ENCODE measurements around the gene ME3. TPM values are rescaled to one million over a fixed set of nuclear protein-coding genes. Genes with fewer than 3 reads are reported as not detected.
"Not testable (repeated sequence)": the region's sequence is repeated elsewhere in the genome, so short reads cannot be mapped to it uniquely, and the experiment has no call there.

ME3 gene
- total RNA-seq, 1 experiment from 2014 or later: 0.30 TPM

GRCh38 chr11:86621854-86622253 lies 50.6 kb downstream of the ME3 start:
- TF ChIP-seq EZH2 (IDR thresholded peaks at IDR 0.05) (no peak), CEBPB (IDR thresholded peaks at IDR 0.05; ENCODE audit: low read depth) (no peak)
- Histone ChIP-seq H3K9me3 (ENCODE audit: control insufficient read depth in 1 of 2, insufficient read depth in 1 of 2, low read depth in 1 of 2, low read length in 2 of 2) (no peaks in the 10 kb centered on the region), H3K4me1 (ENCODE audit: control insufficient read depth in 1 of 2, insufficient read depth in 2 of 2, low read length in 2 of 2) (no peaks in the 10 kb centered on the region), H3K79me2 (ENCODE audit: insufficient read depth, low read length) (no peaks in the 10 kb centered on the region), H3K4me2 (ENCODE audit: low read length) (no peak overlapping the region), H3K9ac (ENCODE audit: low read length) (no peak overlapping the region), H3K27ac (ENCODE audit: low read depth, low read length) (no peak overlapping the region), H3K36me3 (ENCODE audit: control insufficient read depth in 1 of 2, insufficient read depth in 2 of 2, low read length in 2 of 2) (no peaks in the 10 kb centered on the region), H3K27me3 (ENCODE audit: insufficient read depth, low read length) (no peaks in the 10 kb centered on the region), H2AFZ (ENCODE audit: low read depth, low read length, poor library complexity, severe bottlenecking) (no peak overlapping the region), H3K4me3 (replicated peaks in 1 of 2; ENCODE audit: low read depth in 1 of 2, low read length in 2 of 2) (no peak overlapping the region), H4K20me1 (ENCODE audit: insufficient read depth) (no peaks in the 10 kb centered on the region), H3K9me2 (ENCODE audit: insufficient read depth) (no peaks in the 10 kb centered on the region)
- no peak for DNase-seq (ENCODE audit: low read depth, low spot score)
- CTCF ChIA-PET: interaction anchor here (1.0 kb wide), 1 partner anchor 14 kb away, joined by 4 read pairs; no protein-coding TSS in a partner anchor
- RAD21 ChIA-PET (ENCODE audit: low non-redundant PET in 1 of 2, low total read pairs in 2 of 2, uncharacterized antibody in 2 of 2, unreplicated experiment in 2 of 2): no interaction called here
- BruUV-seq (replicated peaks): no TSS peak
- intact Hi-C loops (cut with micrococcal nuclease): no loop called here
- no peak for ATAC-seq
- POLR2A ChIA-PET: no interaction called here

GRCh38 chr11:86620891-86621521 lies 51.4 kb downstream of the ME3 start:
- Histone ChIP-seq H3K9me3 (ENCODE audit: control insufficient read depth in 1 of 2, insufficient read depth in 1 of 2, low read depth in 1 of 2, low read length in 2 of 2) (no peaks in the 10 kb centered on the region), H2AFZ (ENCODE audit: low read depth, low read length, poor library complexity, severe bottlenecking) (no peak overlapping the region), H3K79me2 (ENCODE audit: insufficient read depth, low read length) (no peaks in the 10 kb centered on the region), H3K9me2 (ENCODE audit: insufficient read depth) (no peaks in the 10 kb centered on the region), H4K20me1 (ENCODE audit: insufficient read depth) (no peaks in the 10 kb centered on the region), H3K36me3 (ENCODE audit: control insufficient read depth in 1 of 2, insufficient read depth in 2 of 2, low read length in 2 of 2) (no peaks in the 10 kb centered on the region), H3K4me1 (ENCODE audit: control insufficient read depth in 1 of 2, insufficient read depth in 2 of 2, low read length in 2 of 2) (no peaks in the 10 kb centered on the region), H3K4me2 (ENCODE audit: low read length) (no peak overlapping the region), H3K9ac (ENCODE audit: low read length) (no peak overlapping the region), H3K4me3 (replicated peaks in 1 of 2; ENCODE audit: low read depth in 1 of 2, low read length in 2 of 2) (no peak overlapping the region), H3K27ac (ENCODE audit: low read depth, low read length) (no peak overlapping the region), H3K27me3 (ENCODE audit: insufficient read depth, low read length) (no peaks in the 10 kb centered on the region)
- no peak for DNase-seq (ENCODE audit: low read depth, low spot score)
- TF ChIP-seq TCF7L2 (IDR thresholded peaks at IDR 0.05; ENCODE audit: borderline replicate concordance, extremely low read depth, insufficient read depth, insufficient read length) (no peak), JUND (IDR thresholded peaks at IDR 0.05) (no peak), CBX3 (IDR thresholded peaks at IDR 0.05; ENCODE audit: low read depth) (no peak), ZNF274 (IDR thresholded peaks at IDR 0.05; ENCODE audit: low read depth, low read length) (no peak), FOSL1 (IDR thresholded peaks at IDR 0.05; ENCODE audit: low read depth) (no peak), ELF1 (IDR thresholded peaks at IDR 0.05; ENCODE audit: borderline replicate concordance, low read depth) (no peak), ZBTB33 (IDR thresholded peaks at IDR 0.05; ENCODE audit: extremely low read depth, insufficient replicate concordance, low read length) (no peak)
- ChIA-PET CTCF (interaction anchor here (1.0 kb wide), 1 partner anchor 13 kb away, joined by 4 read pairs; no protein-coding TSS in a partner anchor), RAD21 (ENCODE audit: low non-redundant PET in 1 of 2, low total read pairs in 2 of 2, uncharacterized antibody in 2 of 2, unreplicated experiment in 2 of 2) (no interaction called here), POLR2A (no interaction called here)
- ATAC-seq: no peak
- no TSS peak for BruUV-seq (replicated peaks)
- intact Hi-C loops (cut with micrococcal nuclease): no loop called here

- H3K4me2 ChIP-seq (ENCODE audit: low read length); H3K4me1 ChIP-seq (ENCODE audit: control insufficient read depth in 1 of 2, insufficient read depth in 2 of 2, low read length in 2 of 2); H3K4me3 ChIP-seq (replicated peaks in 1 of 2; ENCODE audit: low read depth in 1 of 2, low read length in 2 of 2); H3K79me2 ChIP-seq (ENCODE audit: insufficient read depth, low read length); H3K36me3 ChIP-seq (ENCODE audit: control insufficient read depth in 1 of 2, insufficient read depth in 2 of 2, low read length in 2 of 2); H4K20me1 ChIP-seq (ENCODE audit: insufficient read depth); H3K27me3 ChIP-seq (ENCODE audit: insufficient read depth, low read length); H3K9ac ChIP-seq (ENCODE audit: low read length); intact Hi-C loops (cut with micrococcal nuclease); H3K9me3 ChIP-seq (ENCODE audit: control insufficient read depth in 1 of 2, insufficient read depth in 1 of 2, low read depth in 1 of 2, low read length in 2 of 2); POLR2A ChIA-PET; ATAC-seq; H2AFZ ChIP-seq (ENCODE audit: low read depth, low read length, poor library complexity, severe bottlenecking); H3K9me2 ChIP-seq (ENCODE audit: insufficient read depth); H3K27ac ChIP-seq (ENCODE audit: low read depth, low read length); DNase-seq (ENCODE audit: low read depth, low spot score); BruUV-seq (replicated peaks); RAD21 ChIA-PET (ENCODE audit: low non-redundant PET in 1 of 2, low total read pairs in 2 of 2, uncharacterized antibody in 2 of 2, unreplicated experiment in 2 of 2): not testable (repeated sequence)
- CTCF ChIA-PET: interaction anchor here (3.5 kb wide), 1 partner anchor 11 kb away, joined by 23 read pairs; no protein-coding TSS in a partner anchor
Measured at GRCh38 chr11:86619428-86619827, 53.0 kb downstream of the ME3 start.

Measured in HCT116 (cell line).